GM12801 (cell line): ENCODE measurements around the gene SMIM14.

Experiments used
- CTCF ChIP-seq: IDR thresholded peaks from one replicate; pipeline ENCODE4 v1.5.1; 2011; ENCODE audit warnings: control low read depth; ENCODE audit not compliant: insufficient read length; ENCODE audit errors: extremely low read depth

Gene SMIM14

DNA sequence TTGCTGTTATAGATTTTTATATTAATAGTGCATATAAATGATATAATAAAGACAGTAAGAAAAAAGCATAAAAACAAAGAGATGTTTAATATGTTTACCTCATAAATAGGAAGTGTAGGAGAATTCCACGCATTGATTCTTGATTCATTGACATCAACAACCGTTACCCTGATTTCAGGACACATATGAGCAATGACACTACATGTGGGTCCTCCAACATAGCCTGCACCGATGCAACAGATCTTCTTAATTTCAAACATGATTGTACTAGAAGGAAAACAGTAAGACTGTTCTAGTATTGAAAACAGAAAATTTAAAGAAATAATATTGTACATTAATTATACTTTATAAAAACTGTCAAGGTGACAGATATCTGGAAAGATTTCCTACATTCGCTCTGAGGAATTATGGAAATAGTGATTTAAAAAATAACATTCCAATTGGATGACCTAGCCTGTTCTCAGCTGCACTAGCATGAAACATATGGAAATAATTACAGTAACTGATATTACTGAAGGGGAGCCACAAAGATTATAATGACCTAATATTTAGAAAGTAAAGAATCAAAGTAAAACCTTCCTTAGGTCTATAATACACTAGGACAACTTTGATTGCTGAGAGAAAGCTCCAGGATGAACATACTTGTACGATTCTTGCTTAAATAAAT lies 117.3 kb downstream of the SMIM14 start:
- no peak for TF ChIP-seq CTCF

- TF ChIP-seq CTCF = no peak
Observed at GRCh38 chr4:39518484-39518883, 120.2 kb downstream of the SMIM14 start.

DNA sequence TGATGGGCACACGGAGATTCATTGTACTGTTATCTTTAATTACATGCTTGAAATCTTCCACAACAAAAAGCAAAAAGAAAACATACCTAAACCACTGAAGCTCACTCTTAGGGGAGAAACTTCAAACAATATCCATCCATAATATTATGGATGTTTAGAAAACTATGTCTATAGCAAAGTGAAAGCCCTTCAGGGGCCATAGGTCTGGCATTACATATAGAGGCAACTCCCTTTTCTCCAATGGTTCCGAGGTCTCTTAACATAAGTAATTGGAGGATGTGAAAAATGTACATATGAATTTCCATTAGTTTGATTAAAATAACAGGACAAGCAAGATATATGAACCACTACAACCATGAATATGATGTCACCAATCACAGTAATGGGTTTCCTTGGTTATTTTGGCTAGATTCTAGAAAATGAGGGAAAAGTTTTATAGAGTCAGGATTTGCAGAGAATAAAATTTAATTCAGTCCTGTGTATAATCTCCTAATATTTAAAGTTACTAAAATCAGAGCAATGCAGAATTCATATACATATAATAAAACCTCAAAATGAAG lies 122.2 kb downstream of the SMIM14 start:
- no peak for TF ChIP-seq CTCF

DNA sequence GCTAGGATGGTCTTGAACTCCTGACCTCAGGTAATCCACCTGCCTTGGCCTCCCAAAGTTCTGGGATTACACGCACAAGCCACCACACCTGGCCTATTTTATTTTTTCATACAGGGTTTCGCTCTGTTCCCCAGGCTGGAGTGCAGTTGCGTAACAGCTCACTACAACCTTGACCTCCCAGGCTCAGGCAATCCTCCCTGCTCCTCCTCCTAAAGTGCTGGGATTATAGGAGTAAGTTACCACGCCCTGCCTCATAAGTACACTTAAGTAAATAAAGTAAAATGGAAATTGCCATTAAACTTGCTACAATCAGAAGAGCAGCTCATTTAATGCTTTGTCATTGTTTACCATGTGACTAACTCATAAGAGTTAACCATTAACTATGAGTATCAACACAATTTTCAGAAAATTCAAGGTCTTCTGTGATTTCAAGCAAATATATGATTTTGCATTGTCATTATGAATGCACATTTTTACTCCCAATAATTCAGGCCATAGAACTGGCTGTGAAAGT lies 123.7 kb downstream of the SMIM14 start:
- no peak for TF ChIP-seq CTCF

DNA sequence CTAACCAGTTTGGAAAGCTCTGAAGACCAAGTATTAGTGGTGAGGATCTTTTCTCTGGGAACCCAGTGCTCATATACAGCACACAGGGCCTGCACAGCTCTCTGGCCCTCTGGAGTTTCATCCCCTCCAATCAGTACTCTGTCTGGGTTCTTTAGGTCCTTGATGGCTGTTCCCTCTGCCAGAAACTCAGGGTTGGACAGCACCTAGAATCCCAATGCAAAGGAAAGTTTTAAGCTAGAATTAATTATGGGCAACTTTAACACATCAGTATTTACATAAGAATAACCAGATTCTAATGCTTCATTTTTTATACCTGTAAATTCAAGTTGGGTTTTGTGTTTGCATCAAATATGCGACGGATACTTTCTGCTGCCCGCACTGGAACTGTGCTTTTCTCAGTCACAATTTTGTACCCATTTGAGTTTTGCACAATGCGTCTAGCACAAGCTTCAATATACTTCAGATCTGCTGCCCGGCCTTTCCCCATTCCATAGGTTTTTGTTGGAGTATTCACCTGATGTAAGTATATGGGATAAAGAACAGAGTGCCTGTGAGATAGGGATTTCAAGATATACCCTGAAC lies 128.2 kb downstream of the SMIM14 start:
- no peak for TF ChIP-seq CTCF

DNA sequence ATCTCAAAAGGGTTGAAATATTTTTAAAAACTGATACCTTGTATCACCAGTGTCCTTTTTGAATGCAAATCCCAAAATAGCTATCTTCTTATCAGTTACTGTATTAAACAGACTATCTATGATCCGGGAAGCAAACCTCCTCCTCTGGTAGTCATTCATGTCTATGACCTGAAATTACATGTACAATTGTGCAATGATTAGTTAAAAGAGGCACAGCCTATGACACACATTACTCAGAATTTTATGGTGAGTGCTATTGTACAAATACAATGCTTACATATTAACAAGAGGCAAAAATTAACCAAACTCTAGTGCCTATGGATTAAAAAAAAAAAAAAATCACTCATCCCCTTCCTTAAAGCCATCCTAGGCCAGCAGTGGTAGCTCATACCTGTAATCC lies 133.1 kb downstream of the SMIM14 start:
- no peak for TF ChIP-seq CTCF

GRCh38 chr4:39504538-39504937 lies 134.1 kb downstream of the SMIM14 start:
- no peak for TF ChIP-seq CTCF
